H1 (cell line): ENCODE measurements around the gene RIN3. TPM values are rescaled to one million over a fixed set of nuclear protein-coding genes. Genes with fewer than 3 reads are reported as not detected.

ENCODE experiments used
- CTCF ChIA-PET: fragments of 300-600 bp; sonication (Branson Sonifier 250); formaldehyde crosslinking; loops from one replicate; lab custom pipeline; 2021; ENCODE audit not compliant: partially characterized antibody; lab: Charles Lee
- POLR2A ChIA-PET: fragments of 300-600 bp; sonication (Branson Sonifier 250); formaldehyde crosslinking; loops from one replicate; lab custom pipeline; 2021; ENCODE audit warnings: inconsistent platforms; ENCODE audit not compliant: partially characterized antibody; lab: Charles Lee
- DNase-seq, 2 experiments: peaks; one replicate each; pipeline versions ENCODE4 v3.0.0 to v3.0.0-alpha.2; 2010 to 2022; ENCODE audit warnings: low spot score in 2 of 2, low read depth in 1 of 2, mixed read lengths in 1 of 2
- FAIRE-seq: peaks from 2 replicates; lab custom pipeline; 2011; peaks lifted over from hg19 to GRCh38; lab: Jason Lieb, UNC
- H2AFZ ChIP-seq: 2 replicates; pipeline ENCODE4 v1.8.1; 2012; ENCODE audit warnings: low read length, inconsistent platforms
- H2AK5ac ChIP-seq: 2 replicates; pipeline ENCODE4 v1.6.1; 2013; ENCODE audit warnings: low read depth, low read length
- H2BK120ac ChIP-seq: replicated peaks from 2 replicates; pipeline ENCODE3; 2013; ENCODE audit warnings: low read depth, low read length, inconsistent platforms
- H2BK12ac ChIP-seq: 2 replicates; pipeline ENCODE4 v1.6.1; 2013; ENCODE audit warnings: low read depth, low read length
- H2BK15ac ChIP-seq: 2 replicates; pipeline ENCODE4 v1.6.1; 2013; ENCODE audit warnings: low read length
- H2BK20ac ChIP-seq: 2 replicates; pipeline ENCODE4 v1.6.1; 2013; ENCODE audit warnings: low read length
- H2BK5ac ChIP-seq: 2 replicates; pipeline ENCODE4 v1.6.1; 2013; ENCODE audit warnings: low read depth, low read length
- H3K14ac ChIP-seq: 2 replicates; pipeline ENCODE4 v1.6.1; 2013; ENCODE audit warnings: inconsistent platforms; ENCODE audit not compliant: insufficient read length
- H3K18ac ChIP-seq: 2 replicates; pipeline ENCODE4 v1.6.1; 2013; ENCODE audit warnings: low read length; ENCODE audit errors: extremely low read depth
- H3K23ac ChIP-seq: 2 replicates; pipeline ENCODE4 v1.6.1; 2013; ENCODE audit warnings: inconsistent platforms; ENCODE audit not compliant: insufficient read length
- H3K23me2 ChIP-seq: 2 replicates; pipeline ENCODE4 v1.6.1; 2013; ENCODE audit warnings: low read depth, low read length
- H3K27ac ChIP-seq: 2 replicates; pipeline ENCODE4 v1.6.1; 2011; ENCODE audit warnings: low read depth, low read length, inconsistent platforms
- H3K27me3 ChIP-seq, 4 experiments: replicated peaks in 1 of 4; 1 replicate in 1 of 4; 2 replicates in 3 of 4; pipeline versions ENCODE4 v1.6.1 to v1.8.1; 2011 to 2013; ENCODE audit warnings: low read length in 3 of 4, mild to moderate bottlenecking in 3 of 4, inconsistent platforms in 2 of 4, mixed read lengths in 2 of 4, moderate library complexity in 1 of 4; ENCODE audit not compliant: control insufficient read depth in 3 of 4, insufficient read depth in 3 of 4; ENCODE audit errors: extremely low read depth in 1 of 4
- H3K36me3 ChIP-seq, 4 experiments: 2 replicates each; pipeline versions ENCODE4 v1.6.1 to v1.8.1; 2011 to 2013; ENCODE audit warnings: mild to moderate bottlenecking in 4 of 4, low read length in 3 of 4, moderate library complexity in 2 of 4, control low read depth in 1 of 4, inconsistent platforms in 1 of 4; ENCODE audit not compliant: insufficient read depth in 4 of 4, control insufficient read depth in 2 of 4
- H3K4ac ChIP-seq: replicated peaks from 2 replicates; pipeline ENCODE3; 2013; ENCODE audit warnings: low read length, low read depth, mixed read lengths, inconsistent platforms; ENCODE audit not compliant: insufficient read length
- H3K4me1 ChIP-seq, 4 experiments: replicated peaks in 1 of 4; 1 replicate in 1 of 4; 2 replicates in 3 of 4; pipeline versions ENCODE4 v1.6.1 to v1.8.1; 2011 to 2013; ENCODE audit warnings: low read length in 3 of 4, inconsistent platforms in 2 of 4, mixed read lengths in 1 of 4; ENCODE audit not compliant: insufficient read depth in 4 of 4, control insufficient read depth in 3 of 4
- H3K4me2 ChIP-seq, 2 experiments: 2 replicates each; pipeline versions ENCODE4 v1.6.1 to v1.8.1; 2011 to 2013; ENCODE audit warnings: low read depth in 2 of 2, low read length in 2 of 2, control low read depth in 1 of 2, inconsistent platforms in 1 of 2, mild to moderate bottlenecking in 1 of 2; ENCODE audit not compliant: insufficient read depth in 1 of 2
- H3K4me3 ChIP-seq, 4 experiments: fragments of 200-600, 300-600 bp in 1 of 4; sonication (generic), shearing (Covaris generic), sonication (Bioruptor Twin) in 1 of 4; 2 replicates each; pipeline versions ENCODE4 v1.5.1 to v1.8.1; 2011 to 2016; ENCODE audit warnings: low read length in 4 of 4, low read depth in 3 of 4, control low read depth in 2 of 4, inconsistent platforms in 2 of 4, mild to moderate bottlenecking in 2 of 4, mixed read lengths in 1 of 4, moderate library complexity in 1 of 4; ENCODE audit not compliant: insufficient read depth in 2 of 4; ENCODE audit errors: extremely low read depth in 1 of 4
- H3K56ac ChIP-seq: replicated peaks from 2 replicates; pipeline ENCODE3; 2013; ENCODE audit warnings: low read depth, mild to moderate bottlenecking, mixed read lengths, low read length, inconsistent platforms; ENCODE audit not compliant: insufficient read length
- H3K79me1 ChIP-seq: 2 replicates; pipeline ENCODE4 v1.6.1; 2013; ENCODE audit warnings: low read depth, low read length, control low read depth
- H3K79me2 ChIP-seq, 2 experiments: 2 replicates each; pipeline versions ENCODE4 v1.6.1 to v1.8.1; 2012 to 2013; ENCODE audit warnings: low read length in 2 of 2, mild to moderate bottlenecking in 2 of 2, inconsistent platforms in 1 of 2; ENCODE audit not compliant: insufficient read depth in 2 of 2, control insufficient read depth in 1 of 2
- H3K9ac ChIP-seq, 4 experiments: replicated peaks in 1 of 4; 1 replicate in 1 of 4; 2 replicates in 3 of 4; pipeline versions ENCODE4 v1.6.1 to v1.8.1; 2011 to 2013; ENCODE audit warnings: low read depth in 3 of 4, low read length in 3 of 4, control low read depth in 2 of 4, mild to moderate bottlenecking in 2 of 4, moderate library complexity in 2 of 4, inconsistent platforms in 1 of 4; ENCODE audit errors: extremely low read depth in 1 of 4
- H3K9me3 ChIP-seq, 2 experiments: 2 replicates each; pipeline versions ENCODE4 v1.6.1 to v1.8.1; 2012 to 2013; ENCODE audit warnings: mild to moderate bottlenecking in 2 of 2, moderate library complexity in 2 of 2, control low read depth in 1 of 2, inconsistent platforms in 1 of 2, low read depth in 1 of 2, low read length in 1 of 2, mixed read lengths in 1 of 2; ENCODE audit not compliant: insufficient read depth in 2 of 2
- H4K20me1 ChIP-seq, 2 experiments: replicated peaks in 1 of 2; 2 replicates each; pipeline versions ENCODE3 to v1.8.1; 2011 to 2013; ENCODE audit warnings: inconsistent platforms in 2 of 2, low read length in 2 of 2, mild to moderate bottlenecking in 1 of 2; ENCODE audit not compliant: insufficient read depth in 2 of 2, control insufficient read depth in 1 of 2
- H4K5ac ChIP-seq: 2 replicates; pipeline ENCODE4 v1.6.1; 2013; ENCODE audit warnings: low read length, low read depth, mixed read lengths, inconsistent platforms; ENCODE audit not compliant: insufficient read length
- H4K8ac ChIP-seq: 2 replicates; pipeline ENCODE4 v1.8.0; 2013; ENCODE audit warnings: mild to moderate bottlenecking, moderate library complexity, low read length, inconsistent platforms; ENCODE audit not compliant: insufficient read depth; ENCODE audit errors: extremely low read depth
- H4K91ac ChIP-seq: replicated peaks from 2 replicates; pipeline ENCODE3; 2013; ENCODE audit warnings: low read length, mixed read lengths, inconsistent platforms; ENCODE audit not compliant: insufficient read length
- ATF2 ChIP-seq: IDR thresholded peaks from 2 replicates; pipeline ENCODE4 v1.6.1; 2012; ENCODE audit warnings: low read length, inconsistent platforms
- BACH1 ChIP-seq: IDR thresholded peaks from 2 replicates; pipeline ENCODE4 v1.6.1; 2012; ENCODE audit warnings: low read length, improper control_type of control experiment
- BRCA1 ChIP-seq: IDR thresholded peaks from 2 replicates; pipeline ENCODE4 v1.6.1; 2012; ENCODE audit warnings: low read depth, low read length, improper control_type of control experiment
- CTBP2 ChIP-seq: IDR thresholded peaks from 2 replicates; pipeline ENCODE4 v1.7.0; 2011; ENCODE audit warnings: borderline replicate concordance, mild to moderate bottlenecking, moderate library complexity, mixed read lengths, low read length; ENCODE audit not compliant: insufficient read depth, insufficient read length
- MAX ChIP-seq: IDR thresholded peaks from 2 replicates; pipeline ENCODE4 v1.6.1; 2012; ENCODE audit warnings: inconsistent platforms
- NANOG ChIP-seq: IDR thresholded peaks from 2 replicates; pipeline ENCODE4 v1.6.1; 2011; ENCODE audit warnings: low read length, low read depth, mild to moderate bottlenecking, inconsistent platforms; ENCODE audit not compliant: insufficient read depth, poor library complexity, severe bottlenecking
- RXRA ChIP-seq: IDR thresholded peaks from 2 replicates; pipeline ENCODE4 v1.6.1; 2011; ENCODE audit warnings: low read depth, mild to moderate bottlenecking, low read length, moderate library complexity; ENCODE audit not compliant: insufficient read depth
- SIX5 ChIP-seq: IDR thresholded peaks from 2 replicates; pipeline ENCODE4 v1.6.1; 2011; ENCODE audit warnings: mild to moderate bottlenecking, low read depth, low read length
- TAF1 ChIP-seq: IDR thresholded peaks from 2 replicates; pipeline ENCODE4 v1.6.1; 2011; ENCODE audit warnings: mild to moderate bottlenecking, low read depth, low read length
- TBP ChIP-seq: IDR thresholded peaks from 2 replicates; pipeline ENCODE4 v1.6.1; 2011; ENCODE audit warnings: low read depth, low read length, improper control_type of control experiment
- USF2 ChIP-seq: IDR thresholded peaks from 2 replicates; pipeline ENCODE4 v1.6.1; 2011; ENCODE audit warnings: low read length, improper control_type of control experiment
- WGBS, 2 experiments: shearing (Covaris generic) in 1 of 2; methylation state at CpG; one replicate each; pipeline versions ENCODE4 v1.1.6 to v1.1.7; 2013 to 2015; ENCODE audit warnings: low lambda C conversion rate in 2 of 2, mixed read lengths in 2 of 2, inconsistent platforms in 1 of 2, low coverage in 1 of 2, missing lambda C conversion rate in 1 of 2; ENCODE audit not compliant: insufficient replicate concordance in 2 of 2, insufficient coverage in 1 of 2, insufficient read length in 1 of 2; ENCODE audit errors: extremely low coverage in 1 of 2, missing lambda C conversion rate in 1 of 2; 5-methylcytosine and 5-hydroxymethylcytosine counted together
- polyA plus RNA-seq, 7 experiments: library from polyadenylated mRNA; depleted of rRNA in 3 of 7; stranded (reverse) in 5 of 7; unstranded in 2 of 7; fragments of >200 nt in 5 of 7; fragments of 200-250 nt in 2 of 7; gene quantifications; 1 replicate in 5 of 7; 2 replicates in 1 of 7; 4 replicates in 1 of 7; pipeline versions ENCODE4 v1.2.1 to v1.2.3, GENCODE V29; 2011 to 2013; ENCODE audit warnings: missing spikeins in 2 of 7, mixed read lengths in 2 of 7
- total RNA-seq: library from RNA; stranded (reverse); fragmentation: NEBNext Ultra II Directional; extraction: Animal tissue kit (Norgen Biotek cat#: 25700); gene quantifications from 2 replicates; pipeline ENCODE4 v1.2.1, GENCODE V29; 2021

Gene RIN3
- total and polyA plus RNA-seq, 2 of the 8 experiments (the other 6 are each of a cell fraction or from before 2014, with no cell fraction given), result 0.59 to 1.5 TPM

- Histone ChIP-seq H3K27me3 (no peaks in the 10 kb centered on the region), H3K27ac (no peak overlapping the region), H2BK20ac (no peak overlapping the region), H3K4me2 (no peak overlapping the region), H3K14ac (no peak overlapping the region), H3K23ac (no peak overlapping the region), H3K36me3 (peaks cover 0 to 3% (median 0%) of the 10 kb centered on the region in 4 experiments; a peak in 3 of 8 replicates), H3K4ac (no peak overlapping the region), H4K8ac (no peak overlapping the region), H3K79me2 (no peaks in the 10 kb centered on the region), H4K20me1 (no peaks in the 10 kb centered on the region), H3K9ac (no peak overlapping the region), H3K23me2 (peaks cover 5% of the 10 kb centered on the region; the same call in 1 of the 2 replicates), H3K79me1 (no peaks in the 10 kb centered on the region), H3K4me3 (no peak overlapping the region), H2BK12ac (no peak overlapping the region), H2BK15ac (no peak overlapping the region), H3K18ac (no peak overlapping the region), H4K5ac (no peak overlapping the region), H4K91ac (no peak overlapping the region), H3K9me3 (no peaks in the 10 kb centered on the region), H2AK5ac (no peak overlapping the region), H2BK120ac (no peak overlapping the region), H2BK5ac (no peak overlapping the region), H3K4me1 (peaks cover 0 to 19% (median 8%) of the 10 kb centered on the region in 4 experiments; a peak in 3 of 7 replicates), H2AFZ (no peak overlapping the region), H3K56ac (no peak overlapping the region)
- POLR2A ChIA-PET, result no interaction called here
- FAIRE-seq (no peak), DNase-seq (no peak)
- CTCF ChIA-PET, result interaction anchor here (1.7 to 5.8 kb wide), 2 partner anchors 11 to 50 kb away, joined by 6 to 38 read pairs; no protein-coding TSS in a partner anchor
- 90% methylated on average over 10 of the region's 10 CpGs; no CpG with 5 or more reads in 1 of the 2 experiments for WGBS, 2 experiments
- TF ChIP-seq TAF1 (no peak), RXRA (no peak), TBP (no peak), SIX5 (no peak), CTBP2 (no peak), MAX (no peak), BACH1 (no peak), ATF2 (no peak), BRCA1 (no peak), NANOG (no peak), USF2 (no peak)
These were observed 111.2 kb downstream of the RIN3 start for GRCh38 chr14:92624764-92625163.
